ENCODE data around the gene NYAP2. TPM values are rescaled to one million over a fixed set of nuclear protein-coding genes. Genes with fewer than 3 reads are reported as not detected.
A peak's percentile ranks its signal among the peaks of the same experiment; 100 is the strongest.

The NYAP2 gene
- total RNA-seq, 1 donor from 2014 or later = 0.07 TPM

GRCh38 chr2:225378984-225379383 lies 20.5 kb upstream of the NYAP2 start:
- H3K9ac ChIP-seq = no peak overlapping the region
- no peak overlapping the region for H2AFZ ChIP-seq (replicated peaks)
- no peaks in the 10 kb centered on the region for H3F3A ChIP-seq (ENCODE audit: low read depth)
- H3K79me2 ChIP-seq (ENCODE audit: low read depth) = no peaks in the 10 kb centered on the region
- no peak for TF ChIP-seq EZH2 (IDR thresholded peaks at IDR 0.05)
- TF ChIP-seq CTCF (IDR thresholded peaks at IDR 0.05) = no peak
- no peak for TF ChIP-seq EZH2phosphoT487 (IDR thresholded peaks at IDR 0.05)
- H3K4me2 ChIP-seq = no peak overlapping the region
- no peak overlapping the region for H3K27ac Mint-ChIP-seq
- H3K36me3 Mint-ChIP-seq = no peaks in the 10 kb centered on the region
- DNase-seq (ENCODE audit: low spot score) = no peak
- H3K36me3 ChIP-seq = no peaks in the 10 kb centered on the region
- H3K4me1 ChIP-seq = no peaks in the 10 kb centered on the region
- H3K27me3 ChIP-seq = no peaks in the 10 kb centered on the region
- no peaks in the 10 kb centered on the region for H4K20me1 ChIP-seq (ENCODE audit: low read depth)
- no peak overlapping the region for H3K4me3 Mint-ChIP-seq
- H3K9me3 ChIP-seq (ENCODE audit: low read depth) = no peaks in the 10 kb centered on the region
- no peak overlapping the region for H3K27ac ChIP-seq
- H3K27me3 Mint-ChIP-seq (ENCODE audit: insufficient read depth, low read depth) = peaks cover 3% of the 10 kb centered on the region
- H3K4me1 Mint-ChIP-seq = no peaks in the 10 kb centered on the region
- no peaks in the 10 kb centered on the region for H3K9me3 Mint-ChIP-seq
- no peak overlapping the region for H3K4me3 ChIP-seq

- H3K36me3 ChIP-seq = no peaks in the 10 kb centered on the region
Observed at GRCh38 chr2:225379856-225380255, 19.7 kb upstream of the NYAP2 start.

GRCh38 chr2:225381609-225382008 lies 17.9 kb upstream of the NYAP2 start:
- H3K36me3 Mint-ChIP-seq = no peaks in the 10 kb centered on the region
- no peaks in the 10 kb centered on the region for H3K4me1 Mint-ChIP-seq
- Histone ChIP-seq H2AFZ (replicated peaks) (no peak overlapping the region), H3F3A (ENCODE audit: low read depth) (no peaks in the 10 kb centered on the region), H3K27ac (no peak overlapping the region), H4K20me1 (ENCODE audit: low read depth) (no peaks in the 10 kb centered on the region), H3K9me3 (ENCODE audit: low read depth) (no peaks in the 10 kb centered on the region), H3K4me3 (no peak overlapping the region), H3K27me3 (no peaks in the 10 kb centered on the region), H3K4me1 (no peaks in the 10 kb centered on the region), H3K36me3 (no peaks in the 10 kb centered on the region), H3K4me2 (no peak overlapping the region), H3K79me2 (ENCODE audit: low read depth) (no peaks in the 10 kb centered on the region), H3K9ac (no peak overlapping the region)
- H3K27me3 Mint-ChIP-seq (ENCODE audit: insufficient read depth, low read depth) = peaks cover 3% of the 10 kb centered on the region
- H3K9me3 Mint-ChIP-seq = no peaks in the 10 kb centered on the region
- DNase-seq (ENCODE audit: low spot score) = peak; percentile 3
- H3K4me3 Mint-ChIP-seq = no peak overlapping the region
- TF ChIP-seq EZH2phosphoT487 (IDR thresholded peaks at IDR 0.05) = no peak
- TF ChIP-seq CTCF (IDR thresholded peaks at IDR 0.05) = no peak
- no peak for TF ChIP-seq EZH2 (IDR thresholded peaks at IDR 0.05)
- H3K27ac Mint-ChIP-seq = no peak overlapping the region

More at GRCh38 chr2:225379856-225380255, 19.7 kb upstream of the NYAP2 start:
- no peaks in the 10 kb centered on the region for H3K9me3 Mint-ChIP-seq
- H3K4me2 ChIP-seq = no peak overlapping the region
- H4K20me1 ChIP-seq (ENCODE audit: low read depth) = no peaks in the 10 kb centered on the region
- H3K79me2 ChIP-seq (ENCODE audit: low read depth) = no peaks in the 10 kb centered on the region
- H3K27ac Mint-ChIP-seq = no peak overlapping the region
- H3K9me3 ChIP-seq (ENCODE audit: low read depth) = no peaks in the 10 kb centered on the region
- H3K27me3 Mint-ChIP-seq (ENCODE audit: insufficient read depth, low read depth) = peaks cover 3% of the 10 kb centered on the region
- H3F3A ChIP-seq (ENCODE audit: low read depth) = no peaks in the 10 kb centered on the region
- H3K27ac ChIP-seq = no peak overlapping the region
- no peak for DNase-seq (ENCODE audit: low spot score)
- TF ChIP-seq EZH2phosphoT487 (IDR thresholded peaks at IDR 0.05) (no peak), CTCF (IDR thresholded peaks at IDR 0.05) (no peak), EZH2 (IDR thresholded peaks at IDR 0.05) (no peak)
- H3K4me3 ChIP-seq = no peak overlapping the region
- no peaks in the 10 kb centered on the region for H3K4me1 Mint-ChIP-seq
- no peaks in the 10 kb centered on the region for H3K27me3 ChIP-seq
- H3K36me3 Mint-ChIP-seq = no peaks in the 10 kb centered on the region
- H3K4me3 Mint-ChIP-seq = no peak overlapping the region
- no peak overlapping the region for H3K9ac ChIP-seq
- no peaks in the 10 kb centered on the region for H3K4me1 ChIP-seq
- H2AFZ ChIP-seq (replicated peaks) = no peak overlapping the region
